ENCODE measurements around the gene ZNF544.

DNA sequence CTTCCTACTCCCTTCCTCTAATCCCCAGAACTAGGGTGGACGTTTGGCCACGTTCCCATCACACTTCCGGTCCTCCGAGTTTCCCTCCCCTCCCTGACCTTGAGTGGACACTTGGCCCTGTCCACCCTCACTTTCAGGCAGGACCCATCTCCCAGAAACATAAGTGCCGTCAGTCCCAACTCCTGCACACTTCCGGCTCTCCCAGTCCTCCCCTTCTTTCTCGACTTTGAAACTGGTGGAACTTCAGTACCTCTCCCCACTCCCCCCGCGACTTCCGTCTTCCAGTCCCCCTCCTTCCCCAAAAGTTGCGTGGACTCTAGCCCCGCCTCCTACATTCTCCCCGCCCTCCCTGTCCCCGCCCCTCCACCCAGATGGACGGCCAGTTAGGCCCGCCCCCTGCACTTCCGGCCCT is 46.1 kb upstream of the ZNF544 start:
- no peak for TF ChIP-seq FOXP1 (CRISPR knock-in tag; IDR thresholded peaks at IDR 0.05; ENCODE audit: borderline replicate concordance)
- no peak for TF ChIP-seq JUN (CRISPR knock-in tag; IDR thresholded peaks at IDR 0.05)
- TF ChIP-seq, protein P1, sequence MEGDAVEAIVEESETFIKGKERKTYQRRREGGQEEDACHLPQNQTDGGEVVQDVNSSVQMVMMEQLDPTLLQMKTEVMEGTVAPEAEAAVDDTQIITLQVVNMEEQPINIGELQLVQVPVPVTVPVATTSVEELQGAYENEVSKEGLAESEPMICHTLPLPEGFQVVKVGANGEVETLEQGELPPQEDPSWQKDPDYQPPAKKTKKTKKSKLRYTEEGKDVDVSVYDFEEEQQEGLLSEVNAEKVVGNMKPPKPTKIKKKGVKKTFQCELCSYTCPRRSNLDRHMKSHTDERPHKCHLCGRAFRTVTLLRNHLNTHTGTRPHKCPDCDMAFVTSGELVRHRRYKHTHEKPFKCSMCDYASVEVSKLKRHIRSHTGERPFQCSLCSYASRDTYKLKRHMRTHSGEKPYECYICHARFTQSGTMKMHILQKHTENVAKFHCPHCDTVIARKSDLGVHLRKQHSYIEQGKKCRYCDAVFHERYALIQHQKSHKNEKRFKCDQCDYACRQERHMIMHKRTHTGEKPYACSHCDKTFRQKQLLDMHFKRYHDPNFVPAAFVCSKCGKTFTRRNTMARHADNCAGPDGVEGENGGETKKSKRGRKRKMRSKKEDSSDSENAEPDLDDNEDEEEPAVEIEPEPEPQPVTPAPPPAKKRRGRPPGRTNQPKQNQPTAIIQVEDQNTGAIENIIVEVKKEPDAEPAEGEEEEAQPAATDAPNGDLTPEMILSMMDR (IDR thresholded peaks at IDR 0.05) = no peak
- TF ChIP-seq, protein P2, sequence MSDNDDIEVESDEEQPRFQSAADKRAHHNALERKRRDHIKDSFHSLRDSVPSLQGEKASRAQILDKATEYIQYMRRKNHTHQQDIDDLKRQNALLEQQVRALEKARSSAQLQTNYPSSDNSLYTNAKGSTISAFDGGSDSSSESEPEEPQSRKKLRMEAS (CRISPR knock-in tag; IDR thresholded peaks at IDR 0.05) = no peak

Data from WTC11 (cell line).